ENCODE measurements around the gene DCP1A.
"Not testable (repeated sequence)": the region's sequence is repeated elsewhere in the genome, so short reads cannot be mapped to it uniquely, and the experiment has no call there.

DCP1A gene

GRCh38 chr3:53320697-53321096 is 26.6 kb downstream of the DCP1A start:
- H3K27ac ChIP-seq (ENCODE audit: low read depth, low read length), result no peak overlapping the region
- H3K4me1 ChIP-seq (ENCODE audit: control insufficient read depth, insufficient read depth, low read length), result no peaks in the 10 kb centered on the region
- H3K9ac ChIP-seq (ENCODE audit: low read length), result no peak overlapping the region
- H3K27me3 ChIP-seq (ENCODE audit: control insufficient read depth, insufficient read depth, low read length), result no peaks in the 10 kb centered on the region
- H3K36me3 ChIP-seq (ENCODE audit: control insufficient read depth, insufficient read depth, low read length), result peaks cover 9% of the 10 kb centered on the region
- no peak overlapping the region for H3K4me3 ChIP-seq (ENCODE audit: low read length)

- Histone ChIP-seq H3K4me1 (ENCODE audit: control insufficient read depth, insufficient read depth, low read length) (no peaks in the 10 kb centered on the region), H3K4me3 (ENCODE audit: low read length) (no peak overlapping the region), H3K27ac (ENCODE audit: low read depth, low read length) (no peak overlapping the region), H3K27me3 (ENCODE audit: control insufficient read depth, insufficient read depth, low read length) (no peaks in the 10 kb centered on the region), H3K9ac (ENCODE audit: low read length) (no peak overlapping the region), H3K36me3 (ENCODE audit: control insufficient read depth, insufficient read depth, low read length) (peaks cover 6% of the 10 kb centered on the region)
Observed at GRCh38 chr3:53318522-53318921, 28.8 kb downstream of the DCP1A start.

- no peak overlapping the region for H3K27ac ChIP-seq (ENCODE audit: low read depth, low read length)
- H3K4me1 ChIP-seq (ENCODE audit: control insufficient read depth, insufficient read depth, low read length), result no peaks in the 10 kb centered on the region
- no peaks in the 10 kb centered on the region for H3K27me3 ChIP-seq (ENCODE audit: control insufficient read depth, insufficient read depth, low read length)
- H3K36me3 ChIP-seq (ENCODE audit: control insufficient read depth, insufficient read depth, low read length), result peaks cover 15% of the 10 kb centered on the region
- no peak overlapping the region for H3K9ac ChIP-seq (ENCODE audit: low read length)
- no peak overlapping the region for H3K4me3 ChIP-seq (ENCODE audit: low read length)
Observed at GRCh38 chr3:53312832-53313231, 34.5 kb downstream of the DCP1A start.

- no peaks in the 10 kb centered on the region for H3K4me1 ChIP-seq (ENCODE audit: control insufficient read depth, insufficient read depth, low read length)
- no peak overlapping the region for H3K27ac ChIP-seq (ENCODE audit: low read depth, low read length)
- no peak overlapping the region for H3K9ac ChIP-seq (ENCODE audit: low read length)
- H3K27me3 ChIP-seq (ENCODE audit: control insufficient read depth, insufficient read depth, low read length), result no peaks in the 10 kb centered on the region
- H3K4me3 ChIP-seq (ENCODE audit: low read length), result no peak overlapping the region
- peaks cover 15% of the 10 kb centered on the region for H3K36me3 ChIP-seq (ENCODE audit: control insufficient read depth, insufficient read depth, low read length)
Observed at GRCh38 chr3:53311882-53312281, 35.5 kb downstream of the DCP1A start.

GRCh38 chr3:53303957-53304356 is 43.4 kb downstream of the DCP1A start:
- H3K27ac ChIP-seq (ENCODE audit: low read depth, low read length), result no peak overlapping the region
- peaks cover 8% of the 10 kb centered on the region for H3K36me3 ChIP-seq (ENCODE audit: control insufficient read depth, insufficient read depth, low read length)
- no peak overlapping the region for H3K4me3 ChIP-seq (ENCODE audit: low read length)

GRCh38 chr3:53303549-53303948 is 43.8 kb downstream of the DCP1A start:
- no peak overlapping the region for H3K9ac ChIP-seq (ENCODE audit: low read length)
- H3K27ac ChIP-seq (ENCODE audit: low read depth, low read length), result no peak overlapping the region
- H3K27me3 ChIP-seq (ENCODE audit: control insufficient read depth, insufficient read depth, low read length), result no peaks in the 10 kb centered on the region
- H3K4me1 ChIP-seq (ENCODE audit: control insufficient read depth, insufficient read depth, low read length), result no peaks in the 10 kb centered on the region
- peaks cover 5% of the 10 kb centered on the region for H3K36me3 ChIP-seq (ENCODE audit: control insufficient read depth, insufficient read depth, low read length)
- no peak overlapping the region for H3K4me3 ChIP-seq (ENCODE audit: low read length)

More at GRCh38 chr3:53303957-53304356, 43.4 kb downstream of the DCP1A start:
- no peak overlapping the region for H3K9ac ChIP-seq (ENCODE audit: low read length)
- H3K4me1 ChIP-seq (ENCODE audit: control insufficient read depth, insufficient read depth, low read length), result no peaks in the 10 kb centered on the region
- no peaks in the 10 kb centered on the region for H3K27me3 ChIP-seq (ENCODE audit: control insufficient read depth, insufficient read depth, low read length)

GRCh38 chr3:53300826-53301225 is 46.5 kb downstream of the DCP1A start:
- H3K4me3 ChIP-seq (ENCODE audit: low read length), result no peak overlapping the region
- peaks cover 5% of the 10 kb centered on the region for H3K36me3 ChIP-seq (ENCODE audit: control insufficient read depth, insufficient read depth, low read length)
- no peaks in the 10 kb centered on the region for H3K27me3 ChIP-seq (ENCODE audit: control insufficient read depth, insufficient read depth, low read length)
- no peaks in the 10 kb centered on the region for H3K4me1 ChIP-seq (ENCODE audit: control insufficient read depth, insufficient read depth, low read length)
- H3K9ac ChIP-seq (ENCODE audit: low read length), result no peak overlapping the region
- H3K27ac ChIP-seq (ENCODE audit: low read depth, low read length), result no peak overlapping the region

GRCh38 chr3:53299611-53300023 is 47.7 kb downstream of the DCP1A start:
- H3K27me3 ChIP-seq (ENCODE audit: control insufficient read depth, insufficient read depth, low read length); H3K4me3 ChIP-seq (ENCODE audit: low read length); H3K9ac ChIP-seq (ENCODE audit: low read length); H3K4me1 ChIP-seq (ENCODE audit: control insufficient read depth, insufficient read depth, low read length); H3K36me3 ChIP-seq (ENCODE audit: control insufficient read depth, insufficient read depth, low read length): not testable (repeated sequence)
- H3K27ac ChIP-seq (ENCODE audit: low read depth, low read length), result peak overlapping the region; percentile 30

GRCh38 chr3:53295410-53295809 is 51.9 kb downstream of the DCP1A start:
- Histone ChIP-seq H3K9ac (ENCODE audit: low read length) (no peak overlapping the region), H3K4me3 (ENCODE audit: low read length) (no peak overlapping the region), H3K27ac (ENCODE audit: low read depth, low read length) (no peak overlapping the region), H3K27me3 (ENCODE audit: control insufficient read depth, insufficient read depth, low read length) (no peaks in the 10 kb centered on the region), H3K36me3 (ENCODE audit: control insufficient read depth, insufficient read depth, low read length) (peaks cover 6% of the 10 kb centered on the region), H3K4me1 (ENCODE audit: control insufficient read depth, insufficient read depth, low read length) (no peaks in the 10 kb centered on the region)

GRCh38 chr3:53293867-53294266 is 53.5 kb downstream of the DCP1A start:
- no peak overlapping the region for H3K4me3 ChIP-seq (ENCODE audit: low read length)
- H3K9ac ChIP-seq (ENCODE audit: low read length), result no peak overlapping the region
- H3K27ac ChIP-seq (ENCODE audit: low read depth, low read length), result no peak overlapping the region
- H3K4me1 ChIP-seq (ENCODE audit: control insufficient read depth, insufficient read depth, low read length), result no peaks in the 10 kb centered on the region
- H3K36me3 ChIP-seq (ENCODE audit: control insufficient read depth, insufficient read depth, low read length), result peaks cover 6% of the 10 kb centered on the region
- no peaks in the 10 kb centered on the region for H3K27me3 ChIP-seq (ENCODE audit: control insufficient read depth, insufficient read depth, low read length)

GRCh38 chr3:53288214-53288613 is 59.1 kb downstream of the DCP1A start:
- Histone ChIP-seq H3K27me3 (ENCODE audit: control insufficient read depth, insufficient read depth, low read length) (no peaks in the 10 kb centered on the region), H3K4me1 (ENCODE audit: control insufficient read depth, insufficient read depth, low read length) (peaks cover 15% of the 10 kb centered on the region), H3K9ac (ENCODE audit: low read length) (no peak overlapping the region), H3K36me3 (ENCODE audit: control insufficient read depth, insufficient read depth, low read length) (peaks cover 15% of the 10 kb centered on the region), H3K27ac (ENCODE audit: low read depth, low read length) (peak overlapping the region; percentile 66), H3K4me3 (ENCODE audit: low read length) (no peak overlapping the region)

- peaks cover 13% of the 10 kb centered on the region for H3K36me3 ChIP-seq (ENCODE audit: control insufficient read depth, insufficient read depth, low read length)
Observed at GRCh38 chr3:53287131-53287629, 60.2 kb downstream of the DCP1A start.

GRCh38 chr3:53286727-53287126 is 60.6 kb downstream of the DCP1A start:
- Histone ChIP-seq H3K27ac (ENCODE audit: low read depth, low read length) (peak overlapping the region; percentile 49), H3K36me3 (ENCODE audit: control insufficient read depth, insufficient read depth, low read length) (peaks cover 12% of the 10 kb centered on the region), H3K4me3 (ENCODE audit: low read length) (no peak overlapping the region)

More at GRCh38 chr3:53287131-53287629, 60.2 kb downstream of the DCP1A start:
- Histone ChIP-seq H3K27me3 (ENCODE audit: control insufficient read depth, insufficient read depth, low read length) (no peaks in the 10 kb centered on the region), H3K4me1 (ENCODE audit: control insufficient read depth, insufficient read depth, low read length) (peaks cover 15% of the 10 kb centered on the region), H3K4me3 (ENCODE audit: low read length) (no peak overlapping the region), H3K27ac (ENCODE audit: low read depth, low read length) (peak overlapping the region; percentile 66), H3K9ac (ENCODE audit: low read length) (no peak overlapping the region)

More at GRCh38 chr3:53286727-53287126, 60.6 kb downstream of the DCP1A start:
- no peaks in the 10 kb centered on the region for H3K27me3 ChIP-seq (ENCODE audit: control insufficient read depth, insufficient read depth, low read length)
- no peak overlapping the region for H3K9ac ChIP-seq (ENCODE audit: low read length)
- H3K4me1 ChIP-seq (ENCODE audit: control insufficient read depth, insufficient read depth, low read length), result peaks cover 15% of the 10 kb centered on the region
